IPS-18a (cell line): Measurements from ENCODE around the gene ONECUT2.

Source experiments
- H3K27ac ChIP-seq: one replicate; pipeline ENCODE4 v1.5.1; 2013; ENCODE audit warnings: low read length
- H3K27me3 ChIP-seq: one replicate; pipeline ENCODE4 v1.6.1; 2013; ENCODE audit warnings: mild to moderate bottlenecking, low read length; ENCODE audit not compliant: control insufficient read depth, insufficient read depth
- H3K36me3 ChIP-seq: one replicate; pipeline ENCODE4 v1.6.1; 2013; ENCODE audit warnings: low read depth, low read length; ENCODE audit not compliant: control insufficient read depth
- H3K4me1 ChIP-seq: one replicate; pipeline ENCODE4 v1.6.1; 2013; ENCODE audit warnings: low read depth, low read length; ENCODE audit not compliant: control insufficient read depth
- H3K4me3 ChIP-seq: one replicate; pipeline ENCODE4 v1.5.1; 2013; ENCODE audit warnings: low read length
- H3K9ac ChIP-seq: one replicate; pipeline ENCODE4 v1.6.1; 2013; ENCODE audit warnings: mild to moderate bottlenecking, low read length, moderate library complexity
- H3K9me3 ChIP-seq: one replicate; pipeline ENCODE4 v1.6.1; 2013; ENCODE audit warnings: low read depth, low read length; ENCODE audit not compliant: control insufficient read depth

The ONECUT2 gene

GRCh38 chr18:57466307-57466706 lies 31.1 kb downstream of the ONECUT2 start:
- Histone ChIP-seq H3K4me3 (no peak overlapping the region), H3K9me3 (no peaks in the 10 kb centered on the region), H3K4me1 (no peaks in the 10 kb centered on the region), H3K36me3 (no peaks in the 10 kb centered on the region), H3K9ac (no peak overlapping the region), H3K27ac (no peak overlapping the region), H3K27me3 (no peaks in the 10 kb centered on the region)

DNA sequence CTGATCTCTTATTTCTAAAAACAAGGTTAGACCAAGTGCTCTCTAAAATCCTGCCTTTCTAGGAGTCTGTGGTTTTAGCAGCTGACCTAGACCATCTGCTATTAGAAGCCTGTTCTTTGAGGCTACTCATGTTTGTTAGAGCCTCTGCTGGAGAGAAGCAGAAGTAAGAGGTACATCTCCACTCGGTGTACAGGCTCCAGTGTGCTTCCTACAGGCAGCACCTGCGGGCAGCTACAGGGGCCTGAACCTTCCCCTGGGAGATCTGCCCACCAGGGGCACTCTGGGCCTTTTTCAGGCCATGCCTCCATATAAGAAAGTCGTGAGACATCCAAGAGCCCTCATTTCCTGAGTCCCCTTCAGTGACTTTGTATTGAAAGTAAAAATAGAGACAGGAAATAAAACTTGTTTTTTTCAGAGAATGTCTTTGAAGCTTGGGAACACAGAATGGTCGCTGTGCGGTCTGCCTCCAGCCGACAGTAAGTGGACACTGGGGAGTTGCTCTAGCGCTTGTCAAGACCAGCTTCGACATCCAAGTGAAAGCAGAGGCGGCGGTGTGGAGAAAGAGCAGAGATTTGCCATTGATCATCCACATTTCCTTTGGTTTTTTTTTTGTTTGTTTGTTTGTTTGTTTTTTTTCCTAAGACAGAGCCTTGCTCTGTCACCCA lies 31.7 kb downstream of the ONECUT2 start:
- no peaks in the 10 kb centered on the region for H3K27me3 ChIP-seq
- no peak overlapping the region for H3K4me3 ChIP-seq
- no peaks in the 10 kb centered on the region for H3K36me3 ChIP-seq
- H3K9me3 ChIP-seq: no peaks in the 10 kb centered on the region
- H3K9ac ChIP-seq: no peak overlapping the region
- H3K4me1 ChIP-seq: no peaks in the 10 kb centered on the region
- H3K27ac ChIP-seq: no peak overlapping the region

DNA sequence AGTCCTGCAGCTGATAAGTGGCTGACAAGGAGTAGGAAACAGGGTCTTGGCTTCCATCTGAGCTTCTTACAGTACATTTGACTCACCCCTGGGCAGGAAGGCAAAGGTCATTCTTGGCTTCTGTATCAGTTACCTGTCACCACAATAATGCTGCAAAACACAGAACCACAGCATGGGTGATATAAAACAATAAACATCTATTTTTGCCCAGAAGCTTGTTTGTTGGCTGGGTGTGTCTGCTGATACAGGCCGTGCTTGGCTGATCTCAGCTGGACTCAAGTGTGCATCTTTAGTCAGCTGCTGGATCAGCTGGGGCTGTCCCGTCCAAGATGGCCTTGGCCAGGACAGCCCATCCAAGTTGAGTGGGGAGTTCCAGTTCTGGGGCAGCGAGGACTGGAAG lies 34.7 kb downstream of the ONECUT2 start:
- no peaks in the 10 kb centered on the region for H3K36me3 ChIP-seq
- no peaks in the 10 kb centered on the region for H3K9me3 ChIP-seq
- H3K4me3 ChIP-seq: no peak overlapping the region
- H3K9ac ChIP-seq: no peak overlapping the region
- H3K27ac ChIP-seq: no peak overlapping the region
- no peaks in the 10 kb centered on the region for H3K4me1 ChIP-seq
- H3K27me3 ChIP-seq: no peaks in the 10 kb centered on the region

GRCh38 chr18:57475408-57475807 lies 40.2 kb downstream of the ONECUT2 start:
- Histone ChIP-seq H3K9ac (no peak overlapping the region), H3K4me1 (no peaks in the 10 kb centered on the region), H3K4me3 (no peak overlapping the region), H3K36me3 (no peaks in the 10 kb centered on the region), H3K27ac (no peak overlapping the region), H3K27me3 (no peaks in the 10 kb centered on the region), H3K9me3 (no peaks in the 10 kb centered on the region)

DNA sequence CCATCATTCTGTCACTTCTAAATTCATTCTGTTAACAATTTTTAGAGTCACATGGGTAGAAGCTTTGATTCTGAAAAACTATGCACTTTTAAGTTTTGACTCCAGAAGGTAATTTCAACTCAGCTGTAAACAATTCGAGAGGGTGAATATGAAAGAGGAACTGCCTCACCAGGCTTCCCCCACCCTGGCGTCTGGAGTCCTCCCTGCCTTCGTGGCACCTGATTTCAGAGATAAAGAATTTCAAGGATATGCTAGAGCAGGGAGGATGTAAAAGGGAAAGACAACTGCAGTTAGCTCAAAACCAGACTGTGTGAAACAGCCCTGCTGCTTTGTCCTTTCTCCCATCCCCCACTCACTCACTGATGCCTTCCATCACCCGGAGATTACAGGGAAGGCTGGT lies 40.7 kb downstream of the ONECUT2 start:
- Histone ChIP-seq H3K27ac (no peak overlapping the region), H3K9me3 (no peaks in the 10 kb centered on the region), H3K4me1 (no peaks in the 10 kb centered on the region), H3K36me3 (no peaks in the 10 kb centered on the region), H3K27me3 (no peaks in the 10 kb centered on the region), H3K9ac (no peak overlapping the region), H3K4me3 (no peak overlapping the region)

DNA sequence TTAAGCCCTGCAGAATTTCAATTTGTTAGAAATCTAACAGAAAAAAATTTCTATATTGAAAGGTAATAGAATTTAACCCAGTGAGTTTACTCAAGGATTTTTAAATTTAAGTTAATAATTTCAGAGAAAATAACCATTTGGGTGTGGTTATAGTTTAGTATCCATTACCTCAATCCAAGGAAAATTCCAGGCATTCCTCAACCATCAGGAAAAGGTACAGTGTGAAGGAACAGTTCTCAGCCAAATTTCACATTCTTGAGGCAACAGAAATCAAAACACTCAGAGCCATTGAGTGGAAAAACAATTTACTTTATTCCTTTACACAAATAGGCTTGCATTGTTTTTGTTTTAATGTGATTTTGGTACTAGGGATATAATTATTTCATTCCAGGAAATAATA lies 45.6 kb downstream of the ONECUT2 start:
- H3K27ac ChIP-seq: no peak overlapping the region
- no peaks in the 10 kb centered on the region for H3K9me3 ChIP-seq
- no peak overlapping the region for H3K9ac ChIP-seq
- no peaks in the 10 kb centered on the region for H3K4me1 ChIP-seq
- no peak overlapping the region for H3K4me3 ChIP-seq
- no peaks in the 10 kb centered on the region for H3K27me3 ChIP-seq
- H3K36me3 ChIP-seq: no peaks in the 10 kb centered on the region

DNA sequence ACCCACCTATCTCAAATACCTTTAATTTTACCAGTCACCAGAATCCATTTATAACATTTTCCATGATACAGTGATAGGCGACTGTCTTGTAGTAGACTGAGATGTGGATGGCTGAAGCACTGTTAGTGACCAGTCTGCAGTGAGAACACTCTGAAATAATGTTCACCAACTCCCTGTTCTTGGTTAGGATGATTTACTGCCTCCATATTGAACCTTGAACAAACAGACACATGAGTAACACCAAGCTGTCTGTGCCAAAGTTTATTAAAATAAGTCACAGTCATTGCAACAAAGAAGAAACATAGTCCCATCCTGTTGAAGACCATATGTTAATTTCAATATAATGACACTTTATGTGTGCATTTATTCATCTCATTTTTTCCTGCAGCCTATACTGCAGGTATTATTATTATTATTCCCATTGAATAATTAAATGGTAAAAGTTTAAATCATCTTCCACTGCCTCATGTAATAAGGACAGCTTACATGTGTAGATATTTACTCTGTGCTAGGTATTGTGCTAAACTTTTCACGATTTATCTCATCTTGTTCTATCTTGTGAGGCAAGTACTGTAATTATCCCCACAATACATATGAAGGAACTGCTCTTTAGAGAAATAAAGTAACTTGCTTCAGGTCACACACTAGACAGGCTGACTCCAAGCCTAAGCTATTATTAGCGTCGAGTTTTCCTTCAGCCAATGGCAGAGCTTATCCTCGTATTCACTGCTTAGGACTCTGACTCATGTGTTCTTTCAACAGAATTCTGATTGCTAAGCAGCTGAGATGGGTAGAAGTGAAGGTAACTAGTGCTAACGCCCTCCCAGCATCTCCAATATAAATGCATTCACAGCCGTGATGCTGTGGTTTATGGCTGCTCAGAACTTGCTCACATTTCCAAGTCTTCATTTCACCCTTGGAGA lies 62.5 kb downstream of the ONECUT2 start:
- no peak overlapping the region for H3K9ac ChIP-seq
- no peaks in the 10 kb centered on the region for H3K9me3 ChIP-seq
- no peaks in the 10 kb centered on the region for H3K36me3 ChIP-seq
- no peaks in the 10 kb centered on the region for H3K27me3 ChIP-seq
- no peaks in the 10 kb centered on the region for H3K4me1 ChIP-seq
- no peak overlapping the region for H3K4me3 ChIP-seq
- H3K27ac ChIP-seq: no peak overlapping the region

- Histone ChIP-seq H3K4me1 (no peaks in the 10 kb centered on the region), H3K27ac (no peak overlapping the region), H3K9ac (no peak overlapping the region), H3K9me3 (no peaks in the 10 kb centered on the region), H3K27me3 (no peaks in the 10 kb centered on the region), H3K4me3 (no peak overlapping the region), H3K36me3 (no peaks in the 10 kb centered on the region)
Measured at GRCh38 chr18:57498682-57499256, 63.6 kb downstream of the ONECUT2 start.

DNA sequence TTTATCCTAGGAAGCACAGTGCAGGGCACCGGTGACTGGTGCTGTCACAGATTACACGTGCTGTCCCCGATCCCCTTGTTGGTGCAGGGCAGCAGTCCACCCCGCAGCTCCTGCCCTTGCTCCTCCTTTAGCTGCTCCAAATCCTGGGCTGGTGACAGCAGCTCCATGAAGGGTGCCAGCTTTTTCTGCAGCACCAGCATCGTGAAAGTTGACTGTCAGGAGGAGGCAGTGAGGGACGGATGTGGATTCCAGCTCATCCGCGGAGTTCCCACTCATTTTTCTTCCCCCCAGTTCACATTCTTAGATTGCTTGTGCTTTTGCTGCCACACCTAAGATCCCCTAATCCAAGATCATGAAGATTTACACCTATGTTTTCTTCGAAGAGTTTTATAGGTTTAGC lies 67.5 kb downstream of the ONECUT2 start:
- no peaks in the 10 kb centered on the region for H3K27me3 ChIP-seq
- H3K36me3 ChIP-seq: no peaks in the 10 kb centered on the region
- H3K9ac ChIP-seq: no peak overlapping the region
- no peak overlapping the region for H3K27ac ChIP-seq
- no peak overlapping the region for H3K4me3 ChIP-seq
- H3K9me3 ChIP-seq: no peaks in the 10 kb centered on the region
- H3K4me1 ChIP-seq: no peaks in the 10 kb centered on the region

GRCh38 chr18:57505231-57505630 lies 70.1 kb downstream of the ONECUT2 start:
- no peak overlapping the region for H3K4me3 ChIP-seq
- H3K36me3 ChIP-seq: no peaks in the 10 kb centered on the region
- no peak overlapping the region for H3K9ac ChIP-seq
- H3K4me1 ChIP-seq: no peaks in the 10 kb centered on the region
- H3K27me3 ChIP-seq: no peaks in the 10 kb centered on the region
- H3K9me3 ChIP-seq: no peaks in the 10 kb centered on the region
- H3K27ac ChIP-seq: no peak overlapping the region

DNA sequence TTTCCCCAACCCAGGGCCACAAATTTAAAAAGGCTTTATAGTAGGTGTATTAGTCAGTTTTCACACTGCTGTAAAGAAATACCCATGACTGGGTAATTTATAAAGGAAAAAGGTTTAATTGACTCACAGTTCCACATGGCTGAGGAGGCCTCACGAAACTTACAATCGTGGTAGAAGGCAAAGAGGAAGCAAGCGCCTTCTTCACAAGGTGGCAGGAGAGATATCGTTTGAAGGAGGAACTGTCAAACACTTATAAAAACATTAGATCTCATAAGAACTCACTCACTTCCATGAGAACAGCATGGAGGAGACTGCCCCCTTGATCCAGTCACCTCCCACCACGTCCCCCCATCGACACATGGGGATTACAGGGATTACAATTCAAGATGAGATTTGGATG lies 80.9 kb downstream of the ONECUT2 start:
- H3K4me3 ChIP-seq: no peak overlapping the region
- no peaks in the 10 kb centered on the region for H3K9me3 ChIP-seq
- no peaks in the 10 kb centered on the region for H3K27me3 ChIP-seq
- no peak overlapping the region for H3K27ac ChIP-seq
- no peaks in the 10 kb centered on the region for H3K4me1 ChIP-seq
- H3K9ac ChIP-seq: no peak overlapping the region
- H3K36me3 ChIP-seq: no peaks in the 10 kb centered on the region
